ENCODE results near the gene CDKAL1.

GRCh38 chr6:20791074-20791473 lies 256.8 kb downstream of the CDKAL1 start:
- TF ChIP-seq CTCF (conservative IDR thresholded peaks at IDR 0.05; ENCODE audit: low read length) = no peak
- no peak for TF ChIP-seq EZH2phosphoT487 (IDR thresholded peaks at IDR 0.05; ENCODE audit: borderline replicate concordance)
